NCI-H2107 treated with DMSO at 0.1 percent for 48 hours (cell line): ENCODE measurements around the gene DGCR6.
"Not testable (repeated sequence)": the region's sequence is repeated elsewhere in the genome, so short reads cannot be mapped to it uniquely, and the experiment has no call there.

Experiments
- DNase-seq: peaks from one replicate; lab custom pipeline; 2025; ENCODE audit not compliant: unreplicated experiment; lab: John Stamatoyannopoulos, UW

The DGCR6 gene

GRCh38 chr22:18929459-18929858 is 23.3 kb downstream of the DGCR6 start:
- no peak for DNase-seq

DNA sequence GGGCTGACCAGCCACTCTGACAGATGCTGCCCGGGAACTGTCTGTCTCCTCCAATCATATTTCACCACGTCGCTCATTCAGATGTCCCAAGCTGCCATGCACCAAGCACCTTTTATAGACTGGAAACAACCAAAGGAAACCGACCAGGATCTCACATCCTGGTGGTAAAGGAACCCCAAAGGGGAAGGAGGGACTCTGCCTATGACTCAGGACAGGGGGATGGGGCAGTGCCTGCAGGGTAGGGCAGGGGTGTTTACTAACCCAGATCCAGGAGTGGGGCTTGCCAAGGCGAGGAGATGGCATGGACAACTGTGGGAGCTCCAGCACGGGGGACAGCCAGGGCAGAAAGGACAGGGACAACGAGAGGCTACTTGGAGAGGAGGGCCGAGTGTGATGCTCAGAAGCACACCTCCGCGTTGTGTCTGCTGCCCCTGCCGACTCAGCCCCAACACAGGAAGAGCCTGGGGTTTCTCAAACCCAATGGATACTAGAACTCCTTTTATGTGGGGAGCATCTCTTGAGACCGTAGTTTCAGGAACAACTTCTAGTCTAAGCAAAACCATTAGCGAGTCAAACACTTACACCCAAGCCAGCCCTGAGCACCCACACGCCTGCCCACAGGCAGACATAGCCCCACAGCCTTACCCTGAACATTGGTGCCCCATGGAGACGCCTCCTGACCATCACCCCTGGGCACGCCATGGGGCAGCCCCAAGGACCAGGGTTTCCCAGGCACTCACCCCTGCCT is 26.0 kb downstream of the DGCR6 start:
- no peak for DNase-seq

GRCh38 chr22:18933914-18934313 is 27.8 kb downstream of the DGCR6 start:
- DNase-seq, result no peak

GRCh38 chr22:18934688-18935087 is 28.6 kb downstream of the DGCR6 start:
- DNase-seq, result not testable (repeated sequence)

DNA sequence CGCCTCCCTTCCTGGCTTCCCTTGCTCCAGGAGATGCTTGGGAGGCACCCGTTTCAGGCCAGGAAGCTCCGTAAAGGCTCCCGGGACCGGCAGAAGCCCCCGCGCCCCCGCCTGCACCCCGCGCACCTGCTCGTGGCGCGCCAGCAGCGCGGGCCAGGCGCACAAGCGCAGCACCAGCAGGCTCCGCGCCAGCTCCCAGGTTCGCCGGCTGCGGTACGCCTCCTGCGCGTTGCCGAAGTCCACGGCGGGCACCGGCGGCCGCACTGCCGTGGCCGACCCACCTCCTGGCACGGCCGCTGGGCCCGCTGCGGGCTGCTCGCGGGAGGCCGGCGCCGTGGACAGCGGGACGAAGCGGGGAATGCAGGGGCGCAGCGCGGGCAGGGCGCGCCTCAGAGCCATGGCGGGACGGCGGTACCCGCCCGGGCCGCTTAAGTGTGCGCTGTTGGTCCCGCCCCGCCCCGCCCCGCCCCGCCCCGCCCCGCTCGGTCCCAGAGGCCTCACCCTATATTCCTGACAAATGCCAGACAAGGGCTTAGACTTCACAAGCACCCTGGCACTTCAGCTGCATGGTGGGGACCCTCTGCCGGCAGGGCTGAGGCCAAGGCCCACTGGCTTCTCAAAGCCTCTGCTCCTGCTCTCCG is 29.9 kb downstream of the DGCR6 start, which contains the start of gene PRODH:
PRODH (minus strand) TSS at position 405 of the 641 bp plus-strand sequence; CDS start at position 399, 6 bp downstream.
- DNase-seq, result no peak

DNA sequence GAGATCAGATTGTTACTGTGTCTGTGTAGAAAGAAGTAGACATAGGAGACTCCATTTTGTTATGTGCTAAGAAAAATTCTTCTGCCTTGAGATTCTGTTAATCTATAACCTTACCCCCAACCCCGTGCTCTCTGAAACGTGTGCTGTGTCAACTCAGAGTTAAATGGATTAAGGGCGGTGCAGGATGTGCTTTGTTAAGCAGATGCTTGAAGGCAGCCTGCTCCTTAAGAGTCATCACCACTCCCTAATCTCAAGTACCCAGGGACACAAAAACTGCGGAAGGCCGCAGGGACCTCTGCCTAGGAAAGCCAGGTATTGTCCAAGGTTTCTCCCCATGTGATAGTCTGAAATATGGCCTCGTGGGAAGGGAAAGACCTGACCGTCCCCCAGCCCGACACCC is 32.6 kb downstream of the DGCR6 start:
- not testable (repeated sequence) for DNase-seq

DNA sequence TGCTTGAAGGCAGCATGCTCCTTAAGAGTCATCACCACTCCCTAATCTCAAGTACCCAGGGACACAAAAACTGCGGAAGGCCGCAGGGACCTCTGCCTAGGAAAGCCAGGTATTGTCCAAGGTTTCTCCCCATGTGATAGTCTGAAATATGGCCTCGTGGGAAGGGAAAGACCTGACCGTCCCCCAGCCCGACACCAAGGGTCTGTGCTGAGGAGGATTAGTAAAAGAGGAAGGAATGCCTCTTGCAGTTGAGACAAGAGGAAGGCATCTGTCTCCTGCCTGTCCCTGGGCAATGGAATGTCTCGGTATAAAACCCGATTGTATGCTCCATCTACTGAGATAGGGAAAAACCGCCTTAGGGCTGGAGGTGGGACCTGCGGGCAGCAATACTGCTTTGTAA is 41.0 kb downstream of the DGCR6 start:
- not testable (repeated sequence) for DNase-seq

- DNase-seq, result no peak
Measured at GRCh38 chr22:18947905-18948304, 41.8 kb downstream of the DGCR6 start.

DNA sequence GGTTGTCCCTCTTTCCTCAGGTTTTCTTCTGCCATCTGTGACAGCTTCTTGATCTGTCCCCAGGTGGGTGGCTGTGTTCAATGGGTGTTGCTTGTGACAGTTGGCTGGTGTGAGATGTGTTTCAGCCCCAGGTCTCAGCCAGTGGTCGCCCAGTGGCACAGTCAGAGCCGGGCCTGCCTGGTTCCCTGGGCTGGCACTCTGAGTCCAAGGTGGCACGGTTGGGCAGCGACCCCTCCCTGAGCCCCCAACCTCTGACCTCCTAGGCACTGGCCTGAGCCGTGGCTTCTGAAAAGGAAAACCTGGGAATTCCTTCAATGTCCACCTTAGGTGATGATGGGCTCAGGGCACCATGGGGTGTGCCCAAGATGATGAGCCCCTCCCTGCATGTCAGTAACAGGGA is 44.0 kb downstream of the DGCR6 start:
- no peak for DNase-seq

- no peak for DNase-seq
Measured at GRCh38 chr22:18952022-18952421, 45.9 kb downstream of the DGCR6 start.

GRCh38 chr22:18953128-18953527 is 47.0 kb downstream of the DGCR6 start:
- not testable (repeated sequence) for DNase-seq

- DNase-seq, result not testable (repeated sequence)
Measured at GRCh38 chr22:18954303-18954989, 48.3 kb downstream of the DGCR6 start.

- no peak for DNase-seq
Measured at GRCh38 chr22:18954990-18955571, 49.0 kb downstream of the DGCR6 start.

- DNase-seq, result no peak
Measured at GRCh38 chr22:18955696-18956095, 49.6 kb downstream of the DGCR6 start.

- DNase-seq, result not testable (repeated sequence)
Measured at GRCh38 chr22:18956121-18956895, 50.2 kb downstream of the DGCR6 start.

GRCh38 chr22:18956956-18957355 is 50.8 kb downstream of the DGCR6 start:
- DNase-seq, result not testable (repeated sequence)

- DNase-seq, result not testable (repeated sequence)
Measured at GRCh38 chr22:18957621-18958320, 51.7 kb downstream of the DGCR6 start.

GRCh38 chr22:18958321-18958705 is 52.2 kb downstream of the DGCR6 start:
- DNase-seq, result not testable (repeated sequence)

GRCh38 chr22:18958738-18959137 is 52.6 kb downstream of the DGCR6 start:
- DNase-seq, result not testable (repeated sequence)

DNA sequence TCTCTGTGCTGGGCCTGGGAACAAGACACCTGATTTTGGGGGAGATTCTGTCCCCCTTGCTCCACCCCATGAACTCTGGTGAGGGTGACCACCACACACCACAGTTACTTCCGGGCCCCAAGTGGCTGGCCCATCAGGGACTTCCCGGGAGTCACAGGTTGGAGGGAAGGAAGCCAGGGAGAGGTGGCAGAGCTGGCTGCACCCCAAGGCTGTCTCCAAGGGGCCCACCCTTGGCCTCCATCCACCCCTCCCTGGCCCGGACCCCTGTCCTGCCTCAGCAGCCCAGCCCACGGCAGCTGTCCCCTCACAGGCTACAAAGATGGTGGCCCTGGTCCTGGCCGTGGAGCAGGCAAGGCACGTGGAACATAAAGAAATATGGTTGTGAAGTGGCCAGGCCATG is 53.1 kb downstream of the DGCR6 start:
- DNase-seq, result not testable (repeated sequence)
